WERI-Rb-1 (cell line): Measurements from ENCODE around the gene CPNE5.

Experiments used
- DNase-seq: peaks from one replicate; pipeline ENCODE4 v3.0.0-alpha.2; 2020
- H3K27ac ChIP-seq: fragments of 250-450 bp; sonication (Bioruptor Pico); 2 replicates; pipeline ENCODE4 v1.5.1; 2020; ENCODE audit warnings: mild to moderate bottlenecking, moderate library complexity
- H3K27me3 ChIP-seq: fragments of 250-450 bp; sonication (Bioruptor Pico); 2 replicates; pipeline ENCODE4 v1.5.1; 2021; ENCODE audit warnings: mild to moderate bottlenecking, low read depth, moderate library complexity; ENCODE audit not compliant: insufficient read depth, severe bottlenecking
- H3K36me3 ChIP-seq: fragments of 250-450 bp; sonication (Bioruptor Pico); 2 replicates; pipeline ENCODE4 v1.5.1; 2020; ENCODE audit warnings: mild to moderate bottlenecking, moderate library complexity
- H3K4me3 ChIP-seq: 2 replicates; pipeline ENCODE4 v1.5.1; 2011; ENCODE audit warnings: low read depth, mild to moderate bottlenecking, control low read depth, low read length
- H3K9me3 ChIP-seq: fragments of 250-450 bp; sonication (Bioruptor Pico); 2 replicates; pipeline ENCODE4 v1.5.1; 2021; ENCODE audit warnings: mild to moderate bottlenecking, moderate library complexity; ENCODE audit not compliant: severe bottlenecking
- CTCF ChIP-seq: IDR thresholded peaks from 2 replicates; pipeline ENCODE4 v1.5.1; 2011; ENCODE audit warnings: low read depth, mild to moderate bottlenecking, control low read depth, inconsistent platforms, low read length

The CPNE5 gene

GRCh38 chr6:36781669-36782068 lies 57.6 kb downstream of the CPNE5 start:
- no peak overlapping the region for H3K4me3 ChIP-seq
- TF ChIP-seq CTCF = no peak
- H3K27me3 ChIP-seq = no peaks in the 10 kb centered on the region
- H3K36me3 ChIP-seq = no peaks in the 10 kb centered on the region
- H3K27ac ChIP-seq = no peak overlapping the region
- DNase-seq = no peak
- H3K9me3 ChIP-seq = no peaks in the 10 kb centered on the region

DNA sequence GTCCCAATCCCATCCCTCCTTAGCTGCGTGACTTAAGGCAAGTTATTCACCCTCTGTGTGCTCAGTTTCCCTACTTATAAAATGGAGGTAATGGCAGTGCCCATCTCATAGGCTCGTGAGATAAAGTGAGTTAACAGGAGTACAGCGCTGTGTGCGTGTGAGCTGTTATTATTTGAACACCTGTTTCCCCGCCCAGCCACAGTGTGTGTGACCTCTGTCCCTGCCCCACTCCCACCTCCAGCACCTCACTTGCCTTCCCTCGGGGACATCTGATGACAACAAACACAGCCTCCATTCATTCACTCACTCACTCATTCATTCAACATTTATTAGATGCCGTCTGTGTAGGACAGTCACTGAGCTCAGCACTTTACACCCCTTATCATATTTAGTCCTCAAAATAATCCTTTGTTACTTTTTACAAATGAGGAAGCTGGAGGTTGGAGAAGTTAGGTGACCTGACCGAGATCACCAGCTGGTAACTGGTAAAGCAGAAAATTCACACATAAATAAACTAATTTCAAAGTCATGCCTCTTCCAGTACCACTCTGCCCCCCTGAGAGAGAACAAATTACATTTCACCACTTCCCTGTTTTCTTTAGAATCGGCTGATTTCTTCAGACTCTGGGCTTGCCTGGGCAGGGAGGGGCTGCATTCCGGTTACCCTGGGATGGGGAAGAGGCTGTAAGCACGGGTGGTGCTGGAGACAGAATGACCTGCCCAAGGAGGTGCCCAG lies 58.6 kb downstream of the CPNE5 start:
- TF ChIP-seq CTCF = no peak
- DNase-seq = no peak

DNA sequence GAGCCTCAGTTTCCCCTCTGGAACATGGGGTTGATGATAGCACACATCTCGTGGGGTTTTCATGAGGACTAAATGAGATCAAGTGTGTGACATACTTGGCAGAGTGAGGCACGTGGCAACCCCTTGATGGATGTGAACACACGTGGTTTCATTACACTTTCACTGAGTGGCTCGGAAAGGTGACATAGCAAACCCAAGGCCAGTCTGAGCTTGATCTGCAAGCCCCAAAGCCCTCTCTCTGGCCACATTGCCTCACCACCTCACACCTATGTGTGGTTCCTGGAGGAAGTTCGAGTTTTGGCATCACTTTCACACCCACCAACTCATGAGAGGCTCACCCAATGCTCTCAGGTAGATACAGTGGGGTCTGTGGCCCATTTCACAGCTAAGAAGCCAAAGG lies 60.0 kb downstream of the CPNE5 start:
- no peak for DNase-seq
- H3K27ac ChIP-seq = no peak overlapping the region
- H3K36me3 ChIP-seq = no peaks in the 10 kb centered on the region
- no peak for TF ChIP-seq CTCF
- no peaks in the 10 kb centered on the region for H3K27me3 ChIP-seq
- no peaks in the 10 kb centered on the region for H3K9me3 ChIP-seq
- no peak overlapping the region for H3K4me3 ChIP-seq

More for the DNA sequence above, 58.6 kb downstream of the CPNE5 start:
- Histone ChIP-seq H3K4me3 (no peak overlapping the region), H3K27me3 (no peaks in the 10 kb centered on the region), H3K36me3 (no peaks in the 10 kb centered on the region), H3K9me3 (no peaks in the 10 kb centered on the region), H3K27ac (no peak overlapping the region)

- DNase-seq = no peak
- Histone ChIP-seq H3K9me3 (no peaks in the 10 kb centered on the region), H3K4me3 (no peak overlapping the region), H3K27ac (no peak overlapping the region), H3K27me3 (no peaks in the 10 kb centered on the region), H3K36me3 (no peaks in the 10 kb centered on the region)
- TF ChIP-seq CTCF = no peak
Observed at GRCh38 chr6:36777801-36778200, 61.4 kb downstream of the CPNE5 start.

DNA sequence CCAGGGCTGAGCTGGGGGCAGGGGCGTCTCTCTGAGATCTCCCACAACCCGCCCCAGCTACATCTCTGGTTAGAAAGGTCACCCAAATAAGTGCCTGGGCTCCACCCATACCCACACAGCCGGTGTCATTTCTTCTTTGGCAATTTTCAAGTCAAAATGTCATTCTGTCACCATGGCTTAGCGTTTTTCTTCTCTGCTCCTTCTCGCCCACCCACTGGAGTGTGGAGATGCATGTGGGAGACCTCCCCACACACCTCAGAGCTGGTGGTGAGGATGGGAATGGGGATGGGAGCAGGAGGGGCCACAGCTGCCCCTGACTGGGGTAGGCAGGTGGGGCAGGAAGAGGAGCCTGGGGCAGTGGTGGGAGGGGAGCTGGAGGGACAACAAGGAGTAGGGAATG lies 63.1 kb downstream of the CPNE5 start:
- no peaks in the 10 kb centered on the region for H3K9me3 ChIP-seq
- no peak overlapping the region for H3K4me3 ChIP-seq
- no peaks in the 10 kb centered on the region for H3K27me3 ChIP-seq
- no peaks in the 10 kb centered on the region for H3K36me3 ChIP-seq
- no peak for TF ChIP-seq CTCF
- DNase-seq = no peak
- no peak overlapping the region for H3K27ac ChIP-seq

DNA sequence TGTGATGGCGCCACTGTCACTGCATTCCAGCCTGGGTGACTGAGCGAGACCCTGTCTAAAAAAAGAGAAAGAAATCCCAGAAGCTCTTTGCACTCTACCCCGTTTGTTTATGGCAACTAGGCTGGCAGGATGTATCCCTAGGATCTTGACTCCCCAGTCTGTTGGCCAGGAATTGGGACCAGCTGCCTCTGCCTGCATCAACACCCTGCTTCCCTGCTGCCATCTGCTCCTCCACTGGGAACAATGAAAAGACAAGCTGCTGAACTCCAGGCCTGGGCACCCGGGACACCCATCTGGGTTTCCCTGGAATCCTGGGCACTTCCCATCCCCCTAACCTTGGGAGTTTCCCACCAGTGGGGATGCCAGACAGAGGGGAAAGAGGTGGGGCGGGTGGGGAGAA lies 64.9 kb downstream of the CPNE5 start:
- Histone ChIP-seq H3K9me3 (no peaks in the 10 kb centered on the region), H3K4me3 (no peak overlapping the region), H3K27me3 (no peaks in the 10 kb centered on the region), H3K27ac (no peak overlapping the region), H3K36me3 (no peaks in the 10 kb centered on the region)
- TF ChIP-seq CTCF = no peak
- no peak for DNase-seq
